Amniotic stem cell (primary cell): Measurements from ENCODE around the gene LMAN2.
"Not testable (repeated sequence)": the region's sequence is repeated elsewhere in the genome, so short reads cannot be mapped to it uniquely, and the experiment has no call there.

Source experiments
- DNase-seq: peaks from one replicate; lab custom pipeline; 2025; lab: John Stamatoyannopoulos, UW

LMAN2 gene

DNA sequence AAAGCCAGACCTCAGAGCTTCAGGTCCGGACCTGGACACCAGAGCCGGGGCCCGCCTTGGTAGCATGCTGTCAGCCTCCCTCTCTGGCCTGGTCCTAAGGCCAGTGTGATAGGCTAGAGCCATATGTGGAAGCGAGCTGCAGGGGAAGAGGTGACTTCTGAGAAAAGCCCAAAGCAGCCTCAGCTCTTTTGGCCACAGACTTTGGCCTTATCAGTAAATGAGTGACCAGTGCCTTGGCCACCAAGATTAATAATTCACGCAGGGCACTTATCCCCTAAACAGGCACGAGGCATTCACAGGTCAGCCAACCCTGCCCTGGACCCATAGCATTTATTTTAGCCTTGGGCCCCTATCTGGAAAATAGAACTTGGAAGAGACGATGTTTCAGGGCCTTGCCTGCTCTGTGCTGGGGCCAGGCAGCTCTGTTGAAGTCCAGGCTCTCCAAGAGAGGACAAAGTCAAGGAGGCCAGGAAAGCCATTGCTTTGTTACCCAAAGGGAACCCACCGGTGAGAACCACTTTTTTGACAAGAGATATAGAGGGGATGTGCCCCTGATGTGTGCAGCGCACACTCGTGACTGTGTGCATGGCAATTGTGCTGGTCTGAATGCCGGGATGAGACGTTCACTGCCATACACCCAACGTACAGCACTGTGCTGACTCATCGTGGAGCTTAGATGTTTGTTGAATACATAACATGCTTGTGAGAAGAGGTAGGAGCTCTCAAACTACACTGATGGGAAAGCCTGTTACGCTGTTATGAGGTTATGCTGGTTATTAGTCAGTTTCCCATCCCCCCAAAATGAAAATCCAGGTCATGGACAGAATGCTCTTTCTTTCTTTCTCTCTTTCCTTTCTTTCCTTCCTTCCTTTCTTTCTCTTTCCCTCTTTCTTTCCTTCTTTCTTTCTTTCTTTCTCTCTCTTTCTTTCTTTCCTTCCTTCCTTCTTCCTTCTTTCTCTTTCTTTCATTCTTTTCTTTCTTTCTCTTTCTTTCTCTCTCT is 27.7 kb upstream of the LMAN2 start:
- DNase-seq = peak; percentile 73

DNA sequence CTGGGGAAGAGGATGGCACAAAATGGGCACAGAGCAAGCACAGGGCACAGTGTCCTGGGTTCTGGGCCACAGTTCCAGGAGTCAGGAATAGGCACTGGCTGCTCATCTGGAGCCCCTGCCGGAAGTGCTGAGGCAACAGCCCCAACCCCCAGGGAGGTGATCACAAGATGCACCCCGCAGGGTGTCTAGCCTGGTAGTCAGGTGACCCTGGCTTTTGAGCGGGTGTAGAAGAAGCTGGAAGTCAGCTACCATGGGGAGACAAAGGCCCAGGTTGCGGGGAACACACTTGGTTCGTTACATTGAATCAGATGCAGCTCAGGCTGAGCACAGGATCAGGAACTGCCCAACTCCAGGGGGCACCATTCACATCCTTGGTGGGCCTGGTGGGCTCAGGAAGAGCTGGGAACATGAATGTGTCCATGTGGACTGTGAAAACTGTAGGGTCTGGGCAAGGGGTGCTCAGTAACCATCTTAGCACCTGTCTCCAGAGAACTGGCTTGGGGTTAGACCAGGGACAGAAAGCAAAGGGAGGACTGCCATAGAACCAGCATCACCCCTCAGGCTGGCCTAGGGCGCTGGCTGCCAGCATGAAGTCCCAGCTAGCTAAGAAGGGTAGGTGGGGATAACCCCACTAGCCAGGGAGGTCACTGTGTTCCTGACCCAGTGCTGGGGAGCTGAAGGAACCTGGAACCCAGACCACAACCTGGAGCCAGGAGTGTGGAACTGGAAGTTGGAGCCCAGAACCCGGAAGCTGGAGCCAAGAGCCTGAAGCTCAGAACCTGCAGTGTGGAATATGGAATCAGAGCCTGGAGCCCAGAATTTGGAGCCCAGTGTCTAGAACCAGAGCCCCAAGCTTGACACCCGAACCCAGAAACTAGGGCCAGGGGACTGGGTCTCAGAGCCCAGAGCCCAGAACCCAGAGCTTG is 26.6 kb upstream of the LMAN2 start:
- no peak for DNase-seq

DNA sequence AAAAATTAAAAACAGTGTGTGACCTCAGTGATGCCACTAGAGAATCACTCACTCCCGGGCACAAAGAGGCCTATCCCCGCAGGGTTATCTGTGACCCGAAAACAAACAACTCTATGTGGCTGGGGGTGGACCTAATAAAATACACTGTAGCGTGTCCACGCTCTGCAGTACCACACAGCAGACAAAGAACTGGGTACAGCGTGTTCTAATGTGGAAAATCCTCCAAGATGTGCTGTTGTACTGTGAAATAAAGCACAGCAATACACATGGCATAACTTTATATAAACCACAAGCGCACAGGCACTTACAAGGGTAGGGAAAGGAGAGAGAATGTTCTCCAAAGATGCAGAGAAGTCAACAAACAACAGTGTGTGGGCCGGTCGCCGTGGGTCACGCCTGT is 24.6 kb upstream of the LMAN2 start:
- DNase-seq = no peak

DNA sequence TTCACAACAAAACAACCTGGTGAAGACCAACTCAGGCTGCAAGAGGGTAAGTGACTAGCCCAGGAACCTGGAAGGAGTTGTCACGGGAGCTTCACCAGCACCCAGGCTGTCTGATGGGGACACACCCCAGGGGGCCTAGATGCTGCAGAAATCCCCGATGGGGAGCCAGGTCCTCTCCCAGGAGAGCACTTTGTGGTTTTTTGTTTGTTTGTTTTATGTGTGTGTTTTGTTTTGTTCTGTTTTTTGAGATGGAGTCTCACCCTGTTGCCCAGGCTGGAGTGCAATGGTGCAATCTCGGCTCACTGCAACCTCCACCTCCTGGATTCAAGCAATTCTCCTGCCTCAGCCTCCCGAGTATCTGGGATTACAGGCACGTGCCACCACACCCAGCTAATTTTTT is 24.0 kb upstream of the LMAN2 start:
- not testable (repeated sequence) for DNase-seq

DNA sequence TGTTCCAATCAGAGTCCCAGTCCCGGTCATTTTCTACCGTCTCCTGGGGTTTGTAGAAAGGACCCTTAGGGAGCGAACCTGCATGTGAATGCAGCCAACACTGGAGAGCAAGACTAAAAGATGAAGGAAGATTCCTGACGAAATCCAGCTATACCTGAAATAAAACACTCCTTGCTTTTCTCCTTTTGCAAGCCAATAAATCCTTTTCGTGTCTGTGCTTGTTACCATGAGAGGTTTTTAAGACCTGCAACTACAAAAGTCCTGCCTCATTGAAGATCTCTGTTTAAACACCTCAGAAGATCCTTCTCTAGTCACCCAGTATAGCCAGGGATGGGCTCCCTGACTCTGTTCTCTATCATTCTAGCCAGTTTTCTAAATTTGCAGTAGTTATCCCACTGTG is 22.7 kb upstream of the LMAN2 start:
- DNase-seq = no peak

DNA sequence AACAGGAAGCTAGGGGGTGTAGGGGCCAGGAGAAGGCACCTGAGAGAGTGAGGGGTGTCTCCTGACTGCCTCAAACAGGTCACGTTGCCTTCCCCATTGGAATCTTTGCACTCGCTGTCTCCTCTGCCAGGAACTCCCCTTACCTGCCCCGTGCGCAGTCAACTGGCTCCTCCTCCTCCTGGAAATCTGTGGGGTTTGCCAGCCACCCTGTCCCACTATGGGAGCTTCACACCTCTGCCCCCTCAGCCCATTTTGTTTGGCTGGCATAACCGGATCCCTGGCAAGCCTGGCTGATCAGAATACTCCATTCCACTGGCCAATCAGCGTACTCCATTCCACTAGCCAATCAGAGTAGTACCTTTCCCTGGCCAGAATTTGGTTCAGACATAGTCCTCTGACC is 22.3 kb upstream of the LMAN2 start:
- no peak for DNase-seq

DNA sequence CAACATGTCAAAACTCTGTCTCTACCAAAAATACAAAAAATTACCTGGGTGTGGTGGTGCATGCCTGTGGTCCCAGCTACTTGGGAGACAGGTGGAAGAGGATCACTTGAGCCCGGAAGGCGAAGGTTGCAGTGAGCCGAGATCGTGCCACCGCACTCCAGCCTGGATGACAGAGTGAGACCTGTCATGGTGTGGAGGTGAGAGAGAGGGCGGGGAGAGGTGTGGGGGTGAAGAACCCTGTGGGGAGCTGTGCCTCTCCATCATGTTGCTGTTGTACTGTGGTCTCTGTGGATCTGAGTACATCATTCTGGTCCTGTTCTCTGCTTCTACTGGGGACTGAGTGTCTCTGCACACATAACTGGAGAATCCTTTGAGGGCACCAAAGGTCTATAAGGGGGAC is 21.4 kb upstream of the LMAN2 start:
- no peak for DNase-seq

DNA sequence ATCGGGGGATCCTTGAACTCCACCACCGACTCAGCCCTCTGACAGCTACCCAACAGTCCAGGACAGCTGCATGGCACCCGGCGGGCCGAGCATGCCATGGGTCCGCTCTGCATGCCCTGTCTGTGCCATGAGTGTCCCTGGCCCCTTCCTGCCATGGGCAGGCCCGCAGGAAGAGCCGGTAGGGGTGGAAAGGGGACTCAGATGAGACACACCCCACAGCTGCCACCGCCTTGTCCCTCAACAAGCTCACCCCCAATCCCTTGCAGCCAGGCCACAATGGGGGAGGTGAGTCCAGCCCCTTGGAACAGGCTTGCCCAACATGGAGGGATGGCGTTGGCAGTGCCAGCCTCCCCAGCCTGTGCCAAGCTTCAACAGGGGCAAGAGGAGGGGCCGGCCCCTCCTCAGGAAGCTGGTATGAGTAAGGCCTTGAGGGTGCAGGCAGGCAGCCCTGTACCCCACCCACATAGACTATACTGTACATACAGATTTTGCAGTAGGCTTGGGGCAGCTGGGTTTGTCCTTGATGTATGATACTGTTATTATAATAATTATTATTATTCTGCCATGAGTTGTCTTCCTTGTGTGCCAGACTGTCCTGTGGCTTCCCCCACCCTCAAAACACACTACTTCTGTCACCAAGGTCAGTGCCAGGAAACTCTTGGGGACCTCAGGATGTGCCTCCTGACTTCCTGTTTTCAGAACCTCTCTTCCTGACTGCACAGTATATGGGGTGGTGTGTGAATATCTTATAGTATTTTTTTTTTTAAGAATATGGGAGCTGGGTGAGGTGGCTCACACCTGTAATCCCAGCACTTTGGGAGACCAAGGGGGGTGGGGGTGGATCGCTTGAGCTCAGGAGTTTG is 20.8 kb upstream of the LMAN2 start:
- DNase-seq = no peak

DNA sequence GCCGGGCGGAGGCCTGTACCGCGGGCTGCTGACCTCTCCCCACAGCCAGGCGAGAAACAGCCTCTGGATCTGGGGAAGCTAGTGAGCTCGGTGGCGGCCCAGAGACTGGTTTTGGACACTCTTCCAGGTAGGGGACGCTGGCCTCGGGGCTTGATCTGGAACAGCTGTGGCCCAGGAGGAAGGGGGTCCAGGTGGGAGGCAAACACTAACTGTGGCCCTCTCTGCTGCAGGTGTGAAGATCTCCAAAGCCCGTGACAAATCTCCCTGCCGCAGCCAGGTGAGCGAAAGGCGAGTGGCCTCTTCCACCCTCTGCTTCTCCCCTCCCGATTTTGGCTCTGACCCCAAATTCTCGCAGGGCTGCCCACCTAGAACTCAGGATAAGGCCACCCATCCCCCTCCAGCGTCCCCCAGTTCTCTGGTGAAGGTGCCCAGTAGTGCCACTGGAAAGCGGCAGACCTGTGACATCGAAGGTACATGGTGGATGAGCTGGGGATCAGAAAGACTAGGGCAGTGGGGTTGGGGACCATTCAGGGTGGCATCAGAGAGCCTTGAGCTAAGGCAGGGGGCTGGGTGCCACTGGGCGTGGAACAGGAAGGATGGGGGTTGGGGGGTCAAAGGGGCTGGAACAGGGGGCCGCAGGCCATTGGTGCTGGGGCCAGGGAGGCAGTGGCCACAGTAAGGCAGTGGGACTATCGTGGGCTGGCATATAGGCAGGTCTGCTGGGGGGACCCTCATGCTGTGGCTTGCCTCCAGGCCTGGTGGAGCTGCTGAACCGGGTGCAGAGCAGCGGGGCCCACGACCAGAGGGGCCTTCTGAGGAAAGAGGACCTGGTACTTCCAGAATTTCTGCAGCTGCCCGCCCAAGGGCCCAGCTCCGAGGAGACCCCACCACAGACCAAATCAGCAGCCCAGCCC is 19.9 kb upstream of the LMAN2 start:
- DNase-seq = no peak

DNA sequence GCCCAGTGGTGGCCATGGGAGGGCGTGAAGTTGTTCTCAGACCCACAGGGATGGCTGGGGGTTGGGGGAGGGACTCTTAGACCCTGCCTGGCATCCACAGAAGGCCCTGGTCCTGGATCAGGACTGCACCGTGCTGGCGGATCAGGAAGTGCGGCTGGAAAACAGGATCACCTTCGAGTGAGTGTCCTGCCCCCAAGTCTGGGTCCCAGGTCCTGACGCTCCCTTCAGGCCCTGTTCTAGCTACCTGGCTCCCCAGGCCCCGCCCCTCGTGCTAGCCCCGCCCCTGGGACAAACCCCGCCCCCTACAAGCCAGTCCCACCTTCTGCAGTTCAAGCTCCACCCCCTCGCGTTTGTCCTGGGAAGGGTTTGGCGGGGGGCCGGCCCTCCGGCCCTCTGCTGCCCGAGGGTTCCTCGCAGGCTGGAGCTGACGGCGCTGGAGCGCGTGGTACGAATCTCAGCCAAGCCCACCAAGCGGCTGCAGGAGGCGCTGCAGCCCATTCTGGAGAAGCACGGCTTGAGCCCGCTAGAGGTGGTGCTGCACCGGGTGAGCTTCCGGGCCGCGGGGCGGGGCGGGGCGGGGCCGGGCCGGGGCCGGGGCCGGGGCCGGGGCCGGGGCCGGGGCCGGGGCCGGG is 19.1 kb upstream of the LMAN2 start:
- DNase-seq = peak; percentile 82

DNA sequence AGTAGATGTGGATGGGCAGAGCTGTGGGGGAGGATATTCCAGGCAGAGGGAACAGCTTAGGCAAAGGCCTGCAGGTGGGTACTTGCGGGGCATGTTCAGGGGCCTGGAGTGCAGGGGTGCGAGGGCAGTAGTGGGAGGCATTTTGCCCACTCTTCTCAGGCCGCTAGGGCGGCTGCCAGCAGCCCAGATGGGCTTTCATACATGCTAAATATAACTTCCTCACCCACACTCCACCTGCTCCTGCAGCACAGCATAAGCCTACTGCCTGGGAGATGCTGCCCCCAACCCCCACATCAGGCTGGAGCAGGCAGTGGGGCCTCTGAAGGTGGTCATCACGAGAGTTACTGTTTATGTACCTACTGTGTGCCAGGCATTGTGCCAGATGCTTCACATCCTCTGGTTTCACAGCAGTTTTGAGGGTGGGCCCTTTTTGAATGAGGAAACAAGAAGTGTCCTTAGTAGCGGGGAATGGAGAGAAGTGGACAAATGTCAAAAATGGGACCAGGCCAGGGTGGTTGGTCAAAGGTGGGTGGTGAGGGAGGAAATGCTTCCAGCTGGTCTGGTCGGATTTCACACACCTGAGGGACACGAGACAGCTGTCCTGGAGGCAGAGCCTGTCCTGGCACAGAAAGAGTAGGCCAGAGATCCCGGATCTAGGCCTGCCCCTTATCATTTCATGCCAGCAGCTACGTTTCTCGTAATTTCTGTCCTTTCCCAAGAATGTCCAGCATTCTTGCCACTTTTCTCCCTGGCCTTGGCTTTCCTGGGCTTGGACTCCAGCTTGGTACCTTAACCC is 18.4 kb upstream of the LMAN2 start:
- DNase-seq = no peak

DNA sequence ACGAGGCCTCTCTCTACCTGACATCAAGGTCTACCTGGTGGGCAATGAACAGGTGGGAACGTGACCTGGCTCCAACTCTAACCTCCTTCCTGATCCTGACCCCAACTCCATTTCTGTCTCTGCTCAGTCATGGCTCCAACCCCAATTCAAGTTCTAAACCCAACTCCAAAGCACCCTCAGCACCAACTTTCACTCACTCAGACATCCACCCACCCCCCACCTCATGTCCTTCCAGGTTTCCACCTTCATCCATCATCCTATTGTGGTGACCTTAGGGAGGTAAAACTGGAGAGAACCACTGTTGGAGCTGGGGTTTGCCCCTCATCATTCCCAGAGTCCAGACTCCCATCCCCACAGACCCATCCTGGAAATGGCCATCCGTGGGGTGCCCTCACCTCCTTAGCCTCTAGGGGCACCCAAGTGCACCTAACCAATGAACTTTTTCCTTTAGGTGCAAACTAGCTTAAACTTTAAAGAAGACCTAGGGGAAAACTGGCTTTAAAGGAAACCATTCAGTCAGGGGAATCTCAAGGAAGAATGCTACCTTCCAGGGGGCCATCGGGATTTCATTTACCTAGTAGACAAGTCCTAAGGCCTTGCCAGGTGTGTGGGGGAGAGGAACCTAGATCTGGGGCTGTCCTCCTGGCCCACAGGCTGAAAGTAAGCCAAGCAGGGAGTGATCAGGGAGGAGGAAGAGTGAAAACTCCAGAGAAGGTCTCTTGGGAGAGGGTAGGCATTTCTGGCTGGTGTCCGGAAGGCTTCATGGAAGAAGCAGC is 17.6 kb upstream of the LMAN2 start:
- no peak for DNase-seq

DNA sequence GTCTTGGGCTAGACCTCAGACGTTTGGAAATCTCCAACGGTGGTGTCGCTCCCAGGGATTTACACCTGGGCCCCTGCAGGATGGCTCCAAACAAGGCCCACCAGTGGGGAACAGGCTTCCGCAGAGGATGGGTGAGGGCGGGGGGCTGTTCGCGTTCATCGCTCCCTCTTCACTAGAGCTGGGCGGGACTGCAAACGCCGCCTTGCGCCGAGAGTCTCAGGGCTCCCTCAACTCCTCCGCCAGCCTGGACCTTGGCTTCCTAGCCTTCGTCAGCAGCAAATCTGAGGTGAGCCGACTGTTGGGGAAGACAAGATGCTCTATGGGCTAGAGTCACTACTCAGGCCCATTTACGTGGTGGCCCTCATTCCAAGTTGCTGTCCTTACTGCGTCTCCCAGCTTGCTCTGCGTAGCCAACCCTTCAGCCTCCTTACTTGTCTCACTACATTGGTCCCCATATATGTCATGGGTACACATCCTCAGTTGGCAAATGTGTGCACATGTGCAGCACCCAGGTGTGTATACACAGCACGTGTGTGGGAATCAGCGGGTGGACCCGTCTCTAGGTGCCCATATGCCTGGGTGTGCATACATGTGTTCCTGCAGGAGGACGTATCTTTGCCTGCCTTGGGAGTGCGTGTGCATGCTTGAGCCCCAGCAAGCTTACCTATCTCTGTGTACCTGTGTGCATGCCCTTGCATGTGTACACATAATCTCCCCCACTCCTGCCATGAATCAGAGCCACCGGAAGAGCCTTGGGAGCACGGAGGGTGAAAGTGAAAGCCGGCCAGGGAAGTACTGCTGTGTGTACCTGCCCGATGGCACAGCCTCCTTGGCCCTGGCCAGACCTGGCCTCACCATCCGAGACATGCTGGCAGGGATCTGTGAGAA is 16.8 kb upstream of the LMAN2 start:
- no peak for DNase-seq

DNA sequence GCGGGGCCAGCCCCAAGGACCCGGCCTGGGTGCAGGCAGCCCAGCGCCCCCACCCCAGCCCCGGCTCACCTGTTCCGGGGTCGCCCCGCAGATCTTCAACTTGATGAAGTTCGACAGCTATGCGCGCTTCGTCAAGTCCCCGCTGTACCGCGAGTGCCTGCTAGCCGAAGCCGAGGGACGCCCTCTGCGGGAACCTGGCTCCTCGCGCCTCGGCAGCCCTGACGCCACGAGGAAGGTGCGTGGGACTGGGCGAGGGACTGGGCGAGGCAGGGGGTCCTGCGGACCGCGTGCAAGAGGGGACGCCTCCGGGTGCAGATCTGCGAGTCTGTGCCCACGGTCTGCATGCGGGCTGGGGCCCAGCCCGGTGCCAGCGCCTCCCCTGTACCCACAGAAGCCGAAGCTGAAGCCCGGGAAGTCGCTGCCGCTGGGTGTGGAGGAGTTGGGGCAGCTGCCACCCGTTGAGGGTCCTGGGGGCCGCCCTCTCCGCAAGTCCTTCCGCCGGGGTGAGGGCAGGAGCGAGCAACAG is 15.9 kb upstream of the LMAN2 start:
- DNase-seq = no peak

DNA sequence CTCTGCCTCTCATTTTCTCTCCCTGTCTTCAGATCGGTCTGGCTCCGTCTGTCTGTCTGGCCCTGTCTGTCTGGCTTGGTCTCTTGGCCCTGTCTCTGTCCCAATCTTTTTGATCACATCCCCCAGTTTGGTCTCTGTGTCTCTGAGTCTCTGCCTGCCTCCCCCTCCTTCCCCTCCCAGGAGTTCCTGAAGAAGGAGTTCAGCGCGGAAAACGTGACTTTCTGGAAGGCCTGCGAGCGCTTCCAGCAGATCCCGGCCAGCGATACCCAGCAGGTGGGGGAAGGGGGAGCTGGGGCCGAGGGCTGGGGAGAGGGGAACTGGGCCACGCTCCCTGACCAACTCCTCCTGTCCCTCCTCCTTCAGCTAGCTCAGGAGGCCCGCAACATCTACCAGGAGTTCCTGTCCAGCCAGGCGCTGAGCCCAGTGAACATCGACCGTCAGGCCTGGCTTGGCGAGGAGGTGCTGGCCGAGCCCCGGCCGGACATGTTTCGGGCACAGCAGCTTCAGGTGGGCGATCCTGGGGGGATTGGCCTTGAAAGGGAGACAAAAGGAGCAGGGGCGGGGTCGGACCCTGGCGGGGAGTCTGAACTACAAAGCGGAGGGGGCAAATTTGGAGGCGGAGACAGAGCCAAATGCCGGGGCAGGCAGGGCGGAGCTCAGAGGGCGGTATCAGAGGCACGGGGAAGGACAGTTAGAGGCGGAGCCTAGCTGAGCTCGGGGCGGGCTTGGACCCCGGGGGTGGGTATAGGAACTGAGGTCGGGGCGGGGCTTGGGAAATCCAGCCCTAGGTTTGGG is 15.3 kb upstream of the LMAN2 start:
- DNase-seq = no peak

DNA sequence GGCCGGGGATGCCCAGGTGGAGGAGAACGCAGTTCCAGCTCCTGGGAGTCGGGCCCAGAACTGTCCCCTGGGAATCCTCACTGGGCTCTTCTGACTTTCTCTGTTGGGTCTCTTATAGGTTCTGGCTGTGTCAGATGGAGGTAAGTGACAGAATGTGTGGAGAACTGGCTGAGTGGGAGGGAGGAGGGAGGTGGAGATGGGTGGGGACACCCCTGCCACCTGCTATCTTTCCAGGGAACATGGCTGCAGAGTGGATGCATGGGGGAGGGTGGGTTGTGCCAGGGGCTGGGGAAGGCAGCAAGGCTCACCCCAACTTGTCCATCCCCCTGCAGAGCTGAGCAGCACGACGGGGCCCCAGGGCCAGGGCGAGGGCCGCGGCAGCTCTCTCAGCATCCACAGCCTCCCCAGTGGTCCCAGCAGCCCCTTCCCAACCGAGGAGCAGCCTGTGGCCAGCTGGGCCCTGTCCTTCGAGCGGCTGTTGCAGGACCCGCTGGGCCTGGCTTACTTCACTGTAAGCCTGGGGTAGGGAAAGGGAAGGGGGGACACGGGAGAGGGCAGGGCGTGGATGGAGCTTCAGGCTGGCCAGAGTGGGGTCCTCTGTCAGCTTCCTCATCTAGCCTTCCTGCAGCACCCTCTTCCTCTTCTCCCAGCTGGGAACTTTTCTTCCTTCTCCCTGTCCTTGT is 14.5 kb upstream of the LMAN2 start:
- no peak for DNase-seq
